Head of caudate nucleus (tissue), 42 donors: ENCODE measurements around the gene SLC29A3.
A peak's percentile ranks its signal among the peaks of the same experiment; 100 is the strongest.

Source experiments
- DNase-seq, 42 donors: peaks; one replicate each; pipeline versions ENCODE4 v3.0.0 to v3.0.0-alpha.2; 2020 to 2021; ENCODE audit warnings: mixed read lengths in 7 of 42
- intact Hi-C: fragments of 100-400 bp; cut with DNase I; formaldehyde crosslinking; loops from one replicate; pipeline ENCODE4 v1.15.0; 2022

Gene SLC29A3

DNA sequence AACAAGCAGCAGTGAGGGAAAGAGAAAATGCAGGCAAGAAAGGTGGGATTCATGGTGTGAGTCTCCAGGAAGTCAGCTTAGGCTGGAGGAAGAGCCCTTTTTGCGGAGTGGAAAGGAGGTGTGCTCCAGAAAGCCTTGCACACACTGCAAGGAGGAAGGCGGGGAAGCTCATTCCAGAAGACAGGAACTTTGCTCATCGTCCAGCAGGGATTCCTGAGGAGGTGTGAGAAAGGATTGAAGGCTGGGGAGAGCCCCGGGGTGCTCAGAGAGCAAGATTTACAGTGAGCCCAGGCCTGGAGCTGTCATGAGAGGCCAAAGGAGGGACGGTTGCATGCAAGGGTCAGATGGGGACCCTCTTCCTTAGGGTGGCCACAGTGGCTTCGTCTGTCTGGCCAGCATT is 17.6 kb downstream of the SLC29A3 start:
- DNase-seq: no peak
- intact Hi-C loops: no loop called here

DNA sequence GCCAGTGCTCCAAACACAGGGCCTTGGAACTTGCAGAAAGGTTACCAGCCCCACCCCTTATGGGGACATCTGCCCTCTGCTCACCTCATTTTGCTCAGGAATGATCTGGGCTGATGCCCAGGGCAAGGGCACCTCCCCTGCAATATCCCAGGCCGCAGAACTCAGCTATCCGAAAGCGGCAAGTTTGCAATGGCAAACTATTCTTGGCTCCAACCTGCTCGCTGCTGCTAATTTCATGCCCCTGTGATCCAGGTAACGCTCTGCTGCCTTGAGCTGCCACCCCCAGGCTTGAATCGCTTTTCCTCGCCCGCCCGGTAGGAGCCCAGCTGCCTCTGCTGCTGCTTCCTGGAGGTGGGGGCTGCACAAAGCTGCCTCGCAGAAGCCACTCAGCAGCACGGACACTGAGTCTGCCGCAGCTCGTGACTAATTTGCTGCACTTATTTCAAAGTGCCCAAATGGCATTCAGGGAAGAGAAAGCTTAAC is 18.2 kb downstream of the SLC29A3 start:
- intact Hi-C loops: no loop called here
- peak in 33 of 42 donors; percentile 26 to 85 (median 57) for DNase-seq

DNA sequence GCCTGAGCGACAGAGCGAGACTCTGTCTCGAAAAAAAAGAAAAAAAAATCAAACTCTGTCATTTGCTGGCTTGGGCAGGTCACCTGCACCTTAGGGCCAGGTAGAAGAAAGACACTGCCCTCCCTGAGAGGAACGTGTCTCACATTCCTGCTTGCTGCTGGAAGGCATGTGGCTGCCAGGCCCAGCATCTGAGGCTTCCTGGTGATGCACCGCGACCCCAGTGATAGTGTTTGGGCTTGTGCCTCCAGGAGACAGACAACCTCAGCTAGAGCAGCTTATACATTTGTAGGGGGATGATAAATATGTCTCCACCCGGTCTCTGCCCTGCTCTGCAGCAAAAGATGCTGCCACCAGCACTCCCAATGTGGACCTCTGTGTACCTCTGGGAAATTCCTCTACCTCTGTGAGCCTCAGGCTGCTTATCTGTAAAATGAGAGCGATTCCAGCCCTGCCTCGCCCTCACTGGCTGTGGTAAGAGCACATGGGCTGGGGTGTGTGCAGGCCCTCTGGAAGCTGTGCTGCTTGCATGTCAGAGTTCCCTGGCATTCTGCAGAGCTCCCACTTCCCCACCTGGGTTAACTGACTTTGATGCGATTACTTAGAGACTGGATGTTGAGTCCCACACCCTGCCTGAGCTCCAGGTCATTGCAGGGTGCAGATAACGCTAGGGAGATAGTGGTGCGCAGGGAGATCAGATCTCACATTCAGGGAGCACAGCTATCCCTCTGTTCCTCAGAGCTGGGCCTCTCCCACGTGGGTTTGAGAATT is 19.9 kb downstream of the SLC29A3 start:
- DNase-seq: peak in 5 of 42 donors; percentile 26 to 39 (median 35)
- intact Hi-C loops: no loop called here

DNA sequence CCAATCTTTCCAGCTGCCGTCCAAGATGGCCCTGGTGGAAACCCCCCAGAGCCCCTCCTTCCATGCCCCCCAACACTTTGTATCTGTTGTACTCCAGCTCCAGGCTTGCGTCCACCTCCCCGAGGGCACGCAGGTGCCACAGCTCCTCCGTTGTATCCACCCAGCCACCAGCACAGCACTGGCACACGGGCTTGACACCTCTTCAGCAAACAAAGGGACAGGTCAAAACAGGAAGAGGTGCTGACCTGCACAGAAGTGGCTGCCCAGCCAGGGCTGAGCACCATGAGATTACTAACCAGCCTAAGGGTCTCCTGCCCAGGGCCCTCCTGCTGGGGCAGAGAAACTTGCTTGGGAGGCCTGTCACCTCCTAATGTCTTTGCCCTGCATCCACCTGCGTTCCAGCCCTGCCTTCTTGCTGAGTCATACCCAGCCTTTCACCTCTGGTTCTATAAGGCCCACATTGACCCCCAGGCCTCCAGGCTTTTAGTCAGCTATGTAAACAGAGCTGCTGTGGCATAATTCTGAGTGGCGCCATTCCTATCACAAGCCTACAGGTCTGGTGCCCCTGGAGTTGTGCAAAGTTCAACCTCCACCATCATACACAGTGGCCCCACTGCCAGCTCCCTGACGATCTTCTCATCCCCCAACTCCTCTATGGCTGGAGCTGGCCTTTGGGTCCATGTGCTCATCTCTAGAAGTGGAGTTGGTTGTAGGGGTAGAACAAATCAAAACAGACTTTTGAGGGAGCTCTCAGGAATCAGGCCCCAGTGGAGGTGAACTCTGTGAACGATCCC is 20.9 kb downstream of the SLC29A3 start:
- intact Hi-C loops: no loop called here
- DNase-seq: no peak

DNA sequence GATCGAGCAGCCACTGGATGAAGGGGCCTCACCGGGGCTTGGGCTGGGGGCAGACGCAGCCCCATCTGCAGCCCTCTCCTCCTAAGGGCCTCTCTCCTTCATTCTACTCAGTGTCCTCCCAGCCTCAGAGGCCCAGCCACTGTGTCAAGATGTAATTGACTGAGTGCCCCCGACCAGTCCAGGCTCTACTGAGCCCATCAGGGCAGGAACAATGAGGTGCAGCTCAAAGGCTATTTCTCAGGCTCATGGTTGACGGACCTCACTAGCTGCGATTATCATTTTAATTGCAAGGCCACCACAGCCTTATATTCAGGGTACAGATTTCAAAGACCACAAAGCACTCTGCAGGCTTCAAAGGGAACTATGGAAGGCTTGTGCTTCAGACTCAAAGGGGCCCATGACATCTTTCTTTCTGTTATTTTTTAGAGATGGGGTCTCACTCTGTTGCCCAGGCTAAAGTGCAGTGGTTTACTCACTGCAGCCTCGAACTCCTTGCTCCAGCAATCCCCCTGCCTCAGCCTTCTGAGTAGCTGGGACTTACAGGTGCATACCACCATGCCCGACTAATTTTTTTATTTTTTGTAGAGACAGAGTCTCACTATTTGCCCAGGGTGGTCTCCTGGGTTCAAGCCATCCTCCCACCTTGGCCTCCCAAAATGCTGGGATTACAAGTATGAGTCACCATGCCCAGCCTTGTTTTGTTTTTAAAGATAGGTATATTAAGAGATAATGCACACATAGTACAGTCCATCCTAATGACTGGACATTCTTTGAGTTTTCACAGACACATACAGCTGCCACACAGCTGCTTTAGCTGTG is 23.7 kb downstream of the SLC29A3 start:
- intact Hi-C loops: no loop called here
- DNase-seq: no peak

DNA sequence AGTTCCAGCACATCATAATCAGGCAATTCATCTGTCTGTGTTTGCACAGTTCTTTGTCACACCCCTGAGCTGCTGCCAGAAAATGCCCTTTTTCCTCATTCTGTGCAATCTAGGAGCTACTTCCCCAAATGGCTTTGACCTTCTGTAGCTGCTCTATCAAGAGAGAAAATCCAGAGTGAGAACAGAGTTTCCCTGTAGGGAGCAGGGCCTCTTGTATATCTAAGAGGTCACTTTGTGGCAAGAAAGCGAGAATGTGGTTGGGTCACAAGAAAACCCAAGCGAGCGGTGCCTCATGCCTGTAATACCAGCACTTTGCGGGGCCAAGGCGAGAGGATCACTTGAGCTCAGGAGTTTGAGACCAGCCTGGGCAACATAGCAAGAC is 24.3 kb downstream of the SLC29A3 start:
- peak in 13 of 42 donors; percentile 22 to 54 (median 39) for DNase-seq
- intact Hi-C loops: no loop called here

- no peak for DNase-seq
- intact Hi-C loops: no loop called here
Observed at GRCh38 chr10:71344154-71344925, 25.3 kb downstream of the SLC29A3 start.

DNA sequence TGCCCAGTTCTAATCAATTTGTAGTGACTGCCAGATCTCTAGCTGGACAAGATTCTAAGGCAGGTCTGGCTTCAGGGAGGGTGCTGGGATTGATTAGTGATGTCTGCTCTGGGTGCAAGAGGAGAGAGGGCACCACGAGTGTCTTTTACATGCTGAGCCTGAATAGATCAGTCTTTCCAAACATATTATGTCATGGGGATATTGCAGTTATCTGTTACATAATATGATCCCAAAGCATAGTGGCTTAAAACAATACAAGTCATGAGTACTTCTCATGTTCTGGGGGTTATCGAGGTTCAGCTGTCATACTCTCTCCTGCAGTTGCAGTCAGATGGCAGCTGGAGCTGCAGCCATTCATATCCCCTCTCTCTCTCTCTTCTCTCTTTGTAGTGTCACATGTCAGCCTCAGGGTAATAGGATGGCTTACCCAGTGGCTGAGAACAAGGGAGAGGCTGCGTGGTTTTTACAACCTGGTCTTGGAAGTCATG is 26.0 kb downstream of the SLC29A3 start:
- intact Hi-C loops: no loop called here
- no peak for DNase-seq

DNA sequence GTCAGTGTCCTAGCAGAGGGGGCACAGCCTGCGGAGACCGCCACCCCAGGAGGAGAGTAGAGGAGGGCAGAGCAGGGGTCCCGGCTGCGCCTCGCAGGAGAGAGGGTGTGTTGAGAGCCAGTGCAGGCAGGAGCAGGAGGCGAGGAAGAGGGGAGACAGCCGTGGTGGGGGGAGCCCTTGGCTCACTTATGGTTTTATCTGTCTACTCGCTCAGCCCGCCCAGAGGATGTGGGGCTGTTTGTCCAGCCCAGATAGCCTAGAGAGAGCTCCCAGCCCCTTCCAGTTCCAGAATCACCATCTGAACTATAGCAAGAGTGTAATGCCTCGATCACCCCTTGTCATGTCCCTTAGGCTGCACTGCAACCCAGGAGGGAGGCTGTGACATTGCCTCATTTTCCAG is 26.6 kb downstream of the SLC29A3 start:
- no peak for DNase-seq
- intact Hi-C loops: no loop called here

DNA sequence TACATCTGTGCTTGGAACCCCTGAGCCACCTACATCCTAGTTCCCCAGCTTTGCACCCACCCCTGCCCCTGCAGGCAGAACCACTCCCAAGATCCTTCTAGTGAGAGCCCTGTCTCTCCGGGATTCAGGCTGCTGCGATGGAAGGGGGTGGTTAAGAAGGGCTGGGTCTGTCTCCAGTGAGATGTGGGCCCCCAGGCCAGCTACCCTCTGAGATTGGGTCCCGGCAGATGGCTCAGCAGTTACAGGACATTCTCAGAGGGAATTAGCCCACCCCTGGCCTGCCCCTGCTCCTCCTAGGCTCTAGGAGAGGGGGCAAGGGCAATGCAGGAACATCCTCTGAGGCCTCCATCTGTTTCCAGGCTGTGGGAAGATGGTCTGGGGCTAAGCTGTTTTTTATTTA is 27.7 kb downstream of the SLC29A3 start:
- DNase-seq: no peak
- intact Hi-C loops: no loop called here

- intact Hi-C loops: no loop called here
- no peak for DNase-seq
Observed at GRCh38 chr10:71347587-71348395, 28.7 kb downstream of the SLC29A3 start.

DNA sequence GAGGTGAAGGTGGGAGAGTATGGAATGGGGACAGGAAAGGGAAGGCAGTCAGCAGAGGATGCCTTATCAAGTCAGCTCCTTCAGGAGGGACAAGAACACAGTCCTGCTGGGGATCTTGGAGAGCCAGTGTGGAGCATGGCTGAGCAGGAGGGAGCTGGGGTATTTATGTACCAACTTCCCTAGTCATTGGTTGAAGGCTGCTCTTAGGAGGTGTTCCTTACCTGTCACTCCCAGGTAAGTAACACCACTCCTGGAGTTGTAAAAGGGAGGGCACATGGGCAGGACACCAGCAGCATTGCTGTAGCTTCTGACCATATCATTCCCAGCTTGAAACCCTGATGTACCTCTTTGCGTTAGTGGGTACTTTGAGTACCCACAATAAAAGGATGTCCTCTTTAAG is 29.8 kb downstream of the SLC29A3 start:
- DNase-seq: no peak
- intact Hi-C loops: no loop called here

DNA sequence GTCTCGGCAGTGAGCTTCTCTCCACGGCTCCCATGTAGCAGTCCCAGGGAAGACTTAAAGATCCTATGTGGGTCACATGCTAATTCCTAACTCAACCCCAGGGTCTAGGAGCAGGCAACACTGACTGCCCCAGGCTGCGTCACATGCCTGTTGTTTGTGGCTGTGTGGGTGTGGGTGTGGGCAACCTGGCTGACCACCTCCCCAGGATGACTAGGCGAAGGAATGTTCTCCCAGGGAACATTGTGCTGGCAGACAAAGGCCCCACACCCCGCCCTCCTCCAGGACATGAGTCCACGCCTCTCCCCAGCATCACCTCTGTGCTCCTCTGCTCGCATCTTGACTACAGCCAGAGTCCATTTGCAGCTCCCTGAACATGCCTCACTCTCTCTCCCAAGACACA is 30.3 kb downstream of the SLC29A3 start:
- DNase-seq: no peak
- intact Hi-C loops: no loop called here

- no peak for DNase-seq
- intact Hi-C loops: no loop called here
Observed at GRCh38 chr10:71351087-71351486, 32.0 kb downstream of the SLC29A3 start.

GRCh38 chr10:71351628-71352319 is 32.7 kb downstream of the SLC29A3 start:
- intact Hi-C loops: no loop called here
- peak in 22 of 42 donors; percentile 18 to 62 (median 36) for DNase-seq

DNA sequence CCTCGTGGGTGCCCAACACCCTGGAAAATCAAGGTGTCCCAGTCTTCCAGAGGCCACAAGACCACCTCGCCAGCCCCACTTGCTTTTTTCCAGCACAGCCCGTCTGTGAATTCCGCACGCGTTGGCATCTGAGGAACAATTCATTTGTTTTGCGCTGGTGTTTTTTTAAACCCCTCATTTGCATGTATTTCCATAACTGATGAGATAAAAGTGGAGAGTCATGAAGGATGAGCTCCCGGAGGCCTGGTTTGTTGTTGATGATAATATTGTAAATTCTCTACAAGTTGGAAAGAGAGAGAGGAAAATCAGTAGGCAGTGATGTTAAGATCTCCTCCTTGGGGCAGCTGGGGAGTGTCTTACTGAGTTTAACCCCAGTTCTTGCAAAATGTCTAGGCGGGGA is 34.6 kb downstream of the SLC29A3 start:
- intact Hi-C loops: no loop called here
- DNase-seq: no peak

GRCh38 chr10:71354776-71355175 is 35.7 kb downstream of the SLC29A3 start:
- DNase-seq: no peak

More at GRCh38 chr10:71354776-71355175, 35.7 kb downstream of the SLC29A3 start:
- intact Hi-C loops: no loop called here
